Erythroblast (primary cell): ENCODE data around the gene SUGCT.

Source experiments
- GATA1 ChIP-seq: IDR thresholded peaks from 2 replicates; pipeline ENCODE4 v1.6.1; 2011; ENCODE audit warnings: low read depth, mild to moderate bottlenecking, control low read depth, low read length, moderate library complexity
- POLR2A ChIP-seq: IDR thresholded peaks from 2 replicates; pipeline ENCODE4 v1.6.1; 2011; ENCODE audit warnings: mild to moderate bottlenecking, low read length

DNA sequence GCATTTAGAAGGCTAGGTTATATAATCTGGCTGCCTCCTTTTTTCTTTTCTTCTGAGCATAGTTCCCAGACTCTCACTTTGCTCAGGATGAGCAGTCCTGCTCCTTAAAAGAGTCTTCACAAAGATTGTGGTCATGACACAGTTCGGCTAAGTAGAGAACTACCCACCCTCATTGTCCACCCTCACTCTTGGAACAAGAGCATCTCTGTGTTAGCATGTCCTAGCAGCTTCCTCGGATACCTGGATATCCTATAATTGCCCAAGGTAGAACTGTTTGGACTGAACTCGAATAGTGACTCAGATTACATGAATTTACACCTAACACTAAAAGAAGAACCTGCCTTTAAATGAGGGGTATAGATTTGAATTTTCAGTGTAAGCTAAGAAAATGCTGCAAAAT lies 572.0 kb downstream of the SUGCT start:
- TF ChIP-seq POLR2A (no peak), GATA1 (no peak)
